22Rv1 (cell line): ENCODE measurements around the gene PRUNE2.

ENCODE experiments used
- CTCF ChIP-seq: fragments of 450-650 bp; IDR thresholded peaks from 2 replicates; pipeline ENCODE4 v1.5.1; 2017; ENCODE audit warnings: mild to moderate bottlenecking
- ZFX ChIP-seq: fragments of 450-650 bp; IDR thresholded peaks from 2 replicates; pipeline ENCODE4 v1.6.1; 2017; ENCODE audit warnings: antibody characterized with exemption, borderline replicate concordance

- TF ChIP-seq CTCF (no peak), ZFX (no peak)
Observed at GRCh38 chr9:76798527-76798926, 107.4 kb downstream of the PRUNE2 start.
